K562 (cell line): Measurements from ENCODE around the gene REP15. TPM values are rescaled to one million over a fixed set of nuclear protein-coding genes. Genes with fewer than 3 reads are reported as not detected.
A peak's percentile ranks its signal among the peaks of the same experiment; 100 is the strongest.

Experiments
- ADNP ChIP-seq: fragments of 200-800 bp; sonication (Bioruptor generic); IDR thresholded peaks from 2 replicates; pipeline ENCODE4 v1.6.1; 2016; ENCODE audit warnings: missing genetic modification characterization, missing compliant biosample characterization
- ARHGAP35 ChIP-seq: fragments of 450-650 bp; IDR thresholded peaks from 2 replicates; pipeline ENCODE4 v1.6.1; 2018; ENCODE audit not compliant: partially characterized antibody
- BRCA1 ChIP-seq, 2 experiments: fragments of 450-650 bp in 1 of 2; sonication (generic) in 1 of 2; formaldehyde crosslinking in 1 of 2; IDR thresholded peaks; 2 replicates each; pipeline versions ENCODE4 v1.5.0 to v1.6.1; 2017 to 2020; ENCODE audit warnings: mild to moderate bottlenecking in 1 of 2, missing genetic modification reagents in 1 of 2
- CBX3 ChIP-seq, 2 experiments: IDR thresholded peaks; 1 replicate in 1 of 2; 2 replicates in 1 of 2; pipeline ENCODE4 v1.6.1; 2012; ENCODE audit warnings: inconsistent platforms in 2 of 2, low read length in 2 of 2, borderline replicate concordance in 1 of 2, control low read depth in 1 of 2
- CC2D1A ChIP-seq: fragments of 450-650 bp; IDR thresholded peaks from 2 replicates; pipeline ENCODE4 v1.6.1; 2017; ENCODE audit warnings: mild to moderate bottlenecking
- E2F3 ChIP-seq: fragments of 250-450 bp; sonication (Bioruptor Pico); IDR thresholded peaks from 2 replicates; pipeline ENCODE4 v1.4.0; 2020; ENCODE audit warnings: mild to moderate bottlenecking
- EP300 ChIP-seq: IDR thresholded peaks from 2 replicates; pipeline ENCODE4 v1.6.1; 2012; ENCODE audit warnings: low read length, improper control_type of control experiment
- IRF2 ChIP-seq: sonication (generic); formaldehyde crosslinking; IDR thresholded peaks from 2 replicates; pipeline ENCODE4 v1.8.1; 2022; ENCODE audit warnings: mild to moderate bottlenecking, missing genetic modification reagents
- L3MBTL2 ChIP-seq: fragments of 450-650 bp; IDR thresholded peaks from 2 replicates; pipeline ENCODE4 v1.6.1; 2016; ENCODE audit warnings: mild to moderate bottlenecking, moderate library complexity
- MLX ChIP-seq, 2 experiments: fragments of 450-650 bp in 1 of 2; sonication (generic) in 1 of 2; formaldehyde crosslinking; conservative IDR thresholded peaks; 2 replicates each; pipeline versions ENCODE4 v1.4.0 to v1.8.1; 2020 to 2022; ENCODE audit warnings: mild to moderate bottlenecking in 1 of 2, missing genetic modification reagents in 1 of 2
- MTA2 ChIP-seq: fragments of 450-650 bp; IDR thresholded peaks from 2 replicates; pipeline ENCODE4 v1.6.1; 2016; ENCODE audit warnings: low read depth
- RBM14 ChIP-seq: fragments of 200-400 bp; formaldehyde crosslinking; IDR thresholded peaks from 2 replicates; pipeline ENCODE4 v1.6.1; 2018; ENCODE audit warnings: low read depth, mild to moderate bottlenecking, low read length, moderate library complexity, borderline replicate concordance; ENCODE audit not compliant: insufficient read depth
- TSC22D4 ChIP-seq: fragments of 450-650 bp; IDR thresholded peaks from 2 replicates; pipeline ENCODE4 v1.6.1; 2016; ENCODE audit warnings: missing genetic modification characterization, missing biosample characterization, control low read depth
- ZFP36 ChIP-seq: fragments of 150-350 bp; IDR thresholded peaks from 2 replicates; pipeline ENCODE4 v1.6.1; 2018; ENCODE audit warnings: low read length, low read depth; ENCODE audit not compliant: partially characterized antibody
- ZMIZ1 ChIP-seq, 2 experiments: fragments of 150-350 bp in 1 of 2; IDR thresholded peaks; 2 replicates each; pipeline ENCODE4 v1.6.1; 2012 to 2016; ENCODE audit warnings: low read depth in 2 of 2, low read length in 2 of 2, mild to moderate bottlenecking in 1 of 2, moderate library complexity in 1 of 2
- ZNF133 ChIP-seq: fragments of 250-450 bp; sonication (Bioruptor Pico); IDR thresholded peaks from 2 replicates; pipeline ENCODE4 v1.4.0; 2020; ENCODE audit warnings: mild to moderate bottlenecking
- ZNF780A ChIP-seq: fragments of 250-450 bp; sonication (Bioruptor Pico); IDR thresholded peaks from 2 replicates; pipeline ENCODE4 v1.5.0; 2021; ENCODE audit warnings: mild to moderate bottlenecking
- polyA plus RNA-seq, 8 experiments: library from polyadenylated mRNA; depleted of rRNA in 4 of 8; stranded (reverse) in 5 of 8; unstranded in 3 of 8; fragments of >200 nt; fragmentation: Nextera tagmentation in 2 of 8; fragmentation: Illumina TruSeq in 1 of 8; extraction: Ambion mirVana in 2 of 8; extraction: Trizol in 1 of 8; gene quantifications; 2 replicates each; pipeline versions ENCODE4 v1.2.1 to v1.2.3, GENCODE V29; 2011 to 2014; ENCODE audit warnings: inconsistent platforms in 1 of 8, missing spikeins in 1 of 8
- total RNA-seq, 7 experiments: library from RNA; depleted of rRNA in 6 of 7; stranded (reverse); fragments of >200 nt in 6 of 7; fragmentation: Illumina TruSeq in 2 of 7; extraction: Trizol in 2 of 7; gene quantifications; 2 replicates each; pipeline versions ENCODE4 v1.2.1 to v1.2.3, GENCODE V29; 2011 to 2021; ENCODE audit warnings: low replicate concordance in 1 of 7
- TF ChIP-seq, protein P1 (sequence below): fragments of 450-650 bp; formaldehyde crosslinking; IDR thresholded peaks from 2 replicates; pipeline ENCODE4 v1.4.0; 2020; ENCODE audit warnings: mild to moderate bottlenecking, mixed read lengths
- TF ChIP-seq, protein P2 (sequence below): fragments of 450-650 bp; formaldehyde crosslinking; IDR thresholded peaks from 2 replicates; pipeline ENCODE4 v1.4.0; 2020; ENCODE audit warnings: mild to moderate bottlenecking

Gene REP15
- total and polyA plus RNA-seq, 9 of the 15 experiments (the other 6 are each of a cell fraction or from before 2014, with no cell fraction given), result not detected

DNA sequence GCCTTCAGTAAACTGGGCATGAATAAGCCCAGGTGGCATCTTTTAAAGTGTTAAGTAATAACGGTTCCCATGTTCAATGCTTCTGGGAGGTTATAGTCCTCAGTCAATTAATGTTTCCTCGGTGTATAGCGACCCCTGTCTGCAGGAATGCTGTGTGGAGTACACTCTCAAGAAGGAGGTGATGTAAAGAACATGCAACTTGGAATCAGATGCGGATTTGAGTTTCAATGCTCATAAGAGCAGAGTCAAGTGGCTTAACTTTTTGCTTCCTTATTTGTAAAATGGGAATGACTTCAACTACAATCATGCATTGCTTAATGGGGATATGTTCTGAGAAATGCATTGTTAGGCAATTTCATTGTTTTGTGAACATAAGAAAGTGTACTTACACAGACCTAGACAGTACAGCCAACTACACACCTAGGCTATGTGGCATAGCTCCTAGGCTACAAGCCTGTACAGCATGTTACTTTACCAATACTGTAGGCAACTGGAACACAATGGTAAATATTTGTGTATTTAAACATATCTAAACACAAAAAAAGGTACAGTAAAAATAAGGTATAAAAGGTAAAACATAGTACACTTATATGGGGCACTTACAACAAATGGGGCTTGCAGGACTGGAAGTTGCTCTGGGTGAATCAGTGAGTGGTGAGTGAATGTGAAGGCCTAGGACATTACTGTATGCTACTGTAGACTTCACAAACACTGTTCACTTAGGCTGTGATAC is 7.6 kb downstream of the REP15 start (continued):
- TF ChIP-seq CBX3 (IDR thresholded peaks at IDR 0.05; ENCODE audit: borderline replicate concordance in 1 of 2, low read length in 2 of 2), result no peak
- TF ChIP-seq ZNF133, result no peak
- no peak for TF ChIP-seq MTA2
- TF ChIP-seq ZMIZ1 (IDR thresholded peaks at IDR 0.05; ENCODE audit: low read depth in 2 of 2, low read length in 2 of 2), result no peak
- no peak for TF ChIP-seq BRCA1 (IDR thresholded peaks at IDR 0.05)
- TF ChIP-seq BRCA1 (CRISPR knock-in tag; IDR thresholded peaks at IDR 0.05), result no peak
- TF ChIP-seq, protein P1, sequence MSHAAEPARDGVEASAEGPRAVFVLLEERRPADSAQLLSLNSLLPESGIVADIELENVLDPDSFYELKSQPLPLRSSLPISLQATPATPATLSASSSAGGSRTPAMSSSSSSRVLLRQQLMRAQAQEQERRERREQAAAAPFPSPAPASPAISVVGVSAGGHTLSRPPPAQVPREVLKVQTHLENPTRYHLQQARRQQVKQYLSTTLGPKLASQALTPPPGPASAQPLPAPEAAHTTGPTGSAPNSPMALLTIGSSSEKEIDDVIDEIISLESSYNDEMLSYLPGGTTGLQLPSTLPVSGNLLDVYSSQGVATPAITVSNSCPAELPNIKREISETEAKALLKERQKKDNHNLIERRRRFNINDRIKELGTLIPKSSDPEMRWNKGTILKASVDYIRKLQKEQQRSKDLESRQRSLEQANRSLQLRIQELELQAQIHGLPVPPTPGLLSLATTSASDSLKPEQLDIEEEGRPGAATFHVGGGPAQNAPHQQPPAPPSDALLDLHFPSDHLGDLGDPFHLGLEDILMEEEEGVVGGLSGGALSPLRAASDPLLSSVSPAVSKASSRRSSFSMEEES (CRISPR knock-in tag), result no peak
- peak; percentile 24 for TF ChIP-seq ZFP36
- no peak for TF ChIP-seq RBM14
- TF ChIP-seq EP300, result peak; percentile 82
- peak; percentile 42; the same call in 1 of the 2 replicates for TF ChIP-seq CC2D1A
- TF ChIP-seq IRF2 (CRISPR knock-in tag), result no peak
- TF ChIP-seq ADNP, result no peak
- TF ChIP-seq, protein P2, sequence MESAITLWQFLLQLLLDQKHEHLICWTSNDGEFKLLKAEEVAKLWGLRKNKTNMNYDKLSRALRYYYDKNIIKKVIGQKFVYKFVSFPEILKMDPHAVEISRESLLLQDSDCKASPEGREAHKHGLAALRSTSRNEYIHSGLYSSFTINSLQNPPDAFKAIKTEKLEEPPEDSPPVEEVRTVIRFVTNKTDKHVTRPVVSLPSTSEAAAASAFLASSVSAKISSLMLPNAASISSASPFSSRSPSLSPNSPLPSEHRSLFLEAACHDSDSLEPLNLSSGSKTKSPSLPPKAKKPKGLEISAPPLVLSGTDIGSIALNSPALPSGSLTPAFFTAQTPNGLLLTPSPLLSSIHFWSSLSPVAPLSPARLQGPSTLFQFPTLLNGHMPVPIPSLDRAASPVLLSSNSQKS (CRISPR knock-in tag), result no peak
- no peak for TF ChIP-seq MLX (CRISPR knock-in tag; conservative IDR thresholded peaks at IDR 0.05)
- no peak for TF ChIP-seq E2F3
- TF ChIP-seq L3MBTL2, result peak; percentile 53; the same call in 1 of the 2 replicates
- TF ChIP-seq TSC22D4 (tag), result no peak
- no peak for TF ChIP-seq ARHGAP35
- TF ChIP-seq ZNF780A (CRISPR knock-in tag), result no peak
- TF ChIP-seq, all 486 proteins: peak for 57
